Measurements from ENCODE around the gene LAMA2. TPM values are rescaled to one million over a fixed set of nuclear protein-coding genes. Genes with fewer than 3 reads are reported as not detected.

Gene LAMA2
- total and polyA plus RNA-seq, 2 donors (not counting 1 experiment from before 2014, with no cell fraction given), result 19.5 to 67.5 TPM

DNA sequence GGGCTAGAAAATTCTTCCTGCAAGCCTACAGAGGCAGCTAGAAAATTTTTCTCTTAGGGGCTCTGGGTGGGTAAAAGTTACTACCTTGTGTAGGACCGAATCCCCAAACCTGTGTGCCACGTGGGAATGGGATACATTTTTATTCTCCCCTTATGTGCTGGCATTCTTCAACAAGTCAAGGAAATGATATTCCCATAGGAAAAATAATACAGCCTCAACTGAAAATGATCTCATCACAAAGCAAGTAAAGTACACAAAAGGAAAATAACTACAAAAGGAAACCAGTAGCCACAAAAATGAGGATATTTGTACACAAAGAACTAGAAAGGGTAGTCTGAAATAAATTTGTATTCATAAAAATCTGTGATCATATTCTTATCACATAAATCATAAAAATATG, 298.1 kb downstream of the LAMA2 start:
- Histone ChIP-seq H3K9me3 (ENCODE audit: control insufficient read depth, insufficient read depth, low read depth, low read length) (no peaks in the 10 kb centered on the region), H3K27ac (ENCODE audit: insufficient read depth, low read length) (no peak overlapping the region), H3K9ac (ENCODE audit: insufficient read depth, low read length) (no peak overlapping the region), H4K20me1 (ENCODE audit: control insufficient read depth, extremely low read depth, insufficient read depth, low read length) (no peaks in the 10 kb centered on the region), H3K79me2 (ENCODE audit: control insufficient read depth, insufficient read depth, low read length) (no peaks in the 10 kb centered on the region), H2AFZ (ENCODE audit: low read length) (no peak overlapping the region), H3K27me3 (ENCODE audit: control insufficient read depth, insufficient read depth, low read length) (no peaks in the 10 kb centered on the region), H3K4me1 (ENCODE audit: control insufficient read depth, extremely low read depth, insufficient read depth, low read length) (peaks cover 3% of the 10 kb centered on the region), H3K4me2 (ENCODE audit: extremely low read depth, insufficient read depth, low read length) (no peak overlapping the region), H3K4me3 (replicated peaks in 1 of 4; ENCODE audit: control extremely low read depth in 1 of 4, insufficient read depth in 1 of 4, low read depth in 3 of 4, low read length in 4 of 4) (no peak overlapping the region), H3K36me3 (ENCODE audit: control insufficient read depth, insufficient read depth, low read length) (no peaks in the 10 kb centered on the region)
- TF ChIP-seq EZH2 (IDR thresholded peaks at IDR 0.05; ENCODE audit: low read length, missing control alignments), result no peak
- TF ChIP-seq, protein P1, sequence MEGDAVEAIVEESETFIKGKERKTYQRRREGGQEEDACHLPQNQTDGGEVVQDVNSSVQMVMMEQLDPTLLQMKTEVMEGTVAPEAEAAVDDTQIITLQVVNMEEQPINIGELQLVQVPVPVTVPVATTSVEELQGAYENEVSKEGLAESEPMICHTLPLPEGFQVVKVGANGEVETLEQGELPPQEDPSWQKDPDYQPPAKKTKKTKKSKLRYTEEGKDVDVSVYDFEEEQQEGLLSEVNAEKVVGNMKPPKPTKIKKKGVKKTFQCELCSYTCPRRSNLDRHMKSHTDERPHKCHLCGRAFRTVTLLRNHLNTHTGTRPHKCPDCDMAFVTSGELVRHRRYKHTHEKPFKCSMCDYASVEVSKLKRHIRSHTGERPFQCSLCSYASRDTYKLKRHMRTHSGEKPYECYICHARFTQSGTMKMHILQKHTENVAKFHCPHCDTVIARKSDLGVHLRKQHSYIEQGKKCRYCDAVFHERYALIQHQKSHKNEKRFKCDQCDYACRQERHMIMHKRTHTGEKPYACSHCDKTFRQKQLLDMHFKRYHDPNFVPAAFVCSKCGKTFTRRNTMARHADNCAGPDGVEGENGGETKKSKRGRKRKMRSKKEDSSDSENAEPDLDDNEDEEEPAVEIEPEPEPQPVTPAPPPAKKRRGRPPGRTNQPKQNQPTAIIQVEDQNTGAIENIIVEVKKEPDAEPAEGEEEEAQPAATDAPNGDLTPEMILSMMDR (conservative IDR thresholded peaks at IDR 0.05 in 1 of 2, IDR thresholded peaks at IDR 0.05 in 1 of 2; ENCODE audit: low read depth in 1 of 2, low read length in 2 of 2), result no peak
- no peak for DNase-seq (ENCODE audit: low read depth in 2 of 2)

DNA sequence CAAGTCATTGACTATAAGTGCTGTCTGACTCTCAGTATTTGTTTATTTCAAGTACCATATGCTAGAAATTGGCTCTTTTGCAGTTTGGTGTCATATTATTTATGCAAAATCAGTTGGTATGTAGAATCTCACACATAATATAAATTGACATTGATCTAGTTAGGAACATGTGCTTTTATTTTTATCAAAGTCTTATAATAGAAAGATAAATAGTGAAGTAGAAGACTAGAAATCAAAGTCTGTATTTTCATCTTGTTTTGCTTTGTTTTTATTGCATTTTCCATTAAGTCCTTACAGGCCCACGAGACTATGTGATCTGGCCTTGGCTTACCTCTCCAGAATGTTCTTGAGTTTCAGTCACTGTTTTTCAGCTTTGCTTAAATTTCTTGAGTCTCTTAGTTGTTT, 300.3 kb downstream of the LAMA2 start:
- Histone ChIP-seq H3K36me3 (ENCODE audit: control insufficient read depth, insufficient read depth, low read length) (no peaks in the 10 kb centered on the region), H3K9ac (ENCODE audit: insufficient read depth, low read length) (no peak overlapping the region), H2AFZ (ENCODE audit: low read length) (no peak overlapping the region), H3K27ac (ENCODE audit: insufficient read depth, low read length) (no peak overlapping the region), H3K9me3 (ENCODE audit: control insufficient read depth, insufficient read depth, low read depth, low read length) (no peaks in the 10 kb centered on the region), H3K4me2 (ENCODE audit: extremely low read depth, insufficient read depth, low read length) (no peak overlapping the region), H3K79me2 (ENCODE audit: control insufficient read depth, insufficient read depth, low read length) (no peaks in the 10 kb centered on the region), H3K4me1 (ENCODE audit: control insufficient read depth, extremely low read depth, insufficient read depth, low read length) (peaks cover 3% of the 10 kb centered on the region), H3K4me3 (replicated peaks in 1 of 4; ENCODE audit: control extremely low read depth in 1 of 4, insufficient read depth in 1 of 4, low read depth in 3 of 4, low read length in 4 of 4) (no peak overlapping the region), H3K27me3 (ENCODE audit: control insufficient read depth, insufficient read depth, low read length) (no peaks in the 10 kb centered on the region), H4K20me1 (ENCODE audit: control insufficient read depth, extremely low read depth, insufficient read depth, low read length) (no peaks in the 10 kb centered on the region)
- peak in 1 of 2 donors; percentile 15 for DNase-seq (ENCODE audit: low read depth in 2 of 2)
- TF ChIP-seq, protein P1 (conservative IDR thresholded peaks at IDR 0.05 in 1 of 2, IDR thresholded peaks at IDR 0.05 in 1 of 2; ENCODE audit: low read depth in 1 of 2, low read length in 2 of 2), result no peak
- no peak for TF ChIP-seq EZH2 (IDR thresholded peaks at IDR 0.05; ENCODE audit: low read length, missing control alignments)

DNA sequence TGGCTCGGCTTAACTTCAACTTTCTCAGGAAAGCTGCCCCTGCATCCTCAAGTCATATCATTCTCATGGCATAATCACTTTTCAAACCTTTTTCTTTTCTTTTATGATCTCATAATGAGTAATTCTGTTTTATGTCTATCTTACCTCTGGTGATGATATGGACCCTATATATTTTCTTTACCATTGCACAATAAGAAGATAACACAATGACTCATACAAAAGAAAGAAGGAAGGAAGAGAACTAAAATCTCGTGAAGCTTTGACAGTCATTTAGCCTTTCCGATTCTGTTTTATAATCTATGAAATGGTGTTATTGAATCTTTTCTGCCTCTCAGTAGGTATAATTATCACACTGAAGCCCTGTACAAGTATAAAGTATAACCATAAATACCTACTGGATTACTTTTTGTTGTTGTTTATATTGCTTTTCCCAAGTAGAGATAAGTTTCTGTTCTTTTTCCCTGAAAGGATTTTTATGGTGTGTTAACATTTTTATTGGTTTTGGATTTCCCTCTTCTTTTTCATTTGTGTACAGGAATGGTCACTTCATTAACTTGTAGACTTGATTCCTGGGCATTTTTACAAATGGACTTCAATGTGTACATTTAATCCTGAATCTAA, 300.9 kb downstream of the LAMA2 start:
- peak; percentile 50 to 57 for DNase-seq (ENCODE audit: low read depth in 2 of 2)
- H2AFZ ChIP-seq (ENCODE audit: low read length), result no peak overlapping the region
- H3K27me3 ChIP-seq (ENCODE audit: control insufficient read depth, insufficient read depth, low read length), result no peaks in the 10 kb centered on the region
- no peaks in the 10 kb centered on the region for H3K36me3 ChIP-seq (ENCODE audit: control insufficient read depth, insufficient read depth, low read length)
- H3K9me3 ChIP-seq (ENCODE audit: control insufficient read depth, insufficient read depth, low read depth, low read length), result no peaks in the 10 kb centered on the region
- no peak overlapping the region for H3K4me3 ChIP-seq (replicated peaks in 1 of 4; ENCODE audit: control extremely low read depth in 1 of 4, insufficient read depth in 1 of 4, low read depth in 3 of 4, low read length in 4 of 4)
- no peak for TF ChIP-seq EZH2 (IDR thresholded peaks at IDR 0.05; ENCODE audit: low read length, missing control alignments)
- TF ChIP-seq, protein P1 (conservative IDR thresholded peaks at IDR 0.05 in 1 of 2, IDR thresholded peaks at IDR 0.05 in 1 of 2; ENCODE audit: low read depth in 1 of 2, low read length in 2 of 2), result no peak
- H3K4me1 ChIP-seq (ENCODE audit: control insufficient read depth, extremely low read depth, insufficient read depth, low read length), result peaks cover 3% of the 10 kb centered on the region
- H3K9ac ChIP-seq (ENCODE audit: insufficient read depth, low read length), result no peak overlapping the region
- no peak overlapping the region for H3K4me2 ChIP-seq (ENCODE audit: extremely low read depth, insufficient read depth, low read length)
- H4K20me1 ChIP-seq (ENCODE audit: control insufficient read depth, extremely low read depth, insufficient read depth, low read length), result no peaks in the 10 kb centered on the region
- H3K79me2 ChIP-seq (ENCODE audit: control insufficient read depth, insufficient read depth, low read length), result no peaks in the 10 kb centered on the region
- no peak overlapping the region for H3K27ac ChIP-seq (ENCODE audit: insufficient read depth, low read length)

Measured in fibroblast of lung (primary cell).